ENCODE measurements around the gene KLK12.

The KLK12 gene

DNA sequence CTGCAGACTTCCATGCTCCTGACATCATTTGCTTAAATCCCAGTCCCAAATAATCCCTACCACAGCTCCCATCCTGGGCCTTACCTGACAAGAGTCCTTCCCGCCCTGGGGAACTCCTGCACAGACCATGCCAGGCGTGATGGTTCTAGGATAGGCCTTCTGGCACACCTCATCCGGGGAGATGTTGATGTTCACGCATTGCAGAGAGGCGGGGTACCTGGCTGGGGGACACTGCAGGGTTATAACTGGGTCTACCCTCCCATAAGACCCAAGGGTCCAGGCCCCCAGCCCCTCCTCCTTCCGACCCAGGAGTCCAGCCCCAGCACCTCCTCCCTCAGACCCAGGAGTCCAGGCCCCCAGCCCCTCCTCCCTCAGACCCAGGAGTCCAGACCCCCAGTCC is 43.9 kb upstream of the KLK12 start:
- Histone ChIP-seq H3K4me1 (ENCODE audit: insufficient read depth, insufficient read length) (no peaks in the 10 kb centered on the region), H3K4me3 (ENCODE audit: insufficient read length, low read depth) (no peak overlapping the region), H3K36me3 (ENCODE audit: insufficient read depth, insufficient read length, low read length) (no peaks in the 10 kb centered on the region), H3K27me3 (ENCODE audit: insufficient read depth, insufficient read length) (no peaks in the 10 kb centered on the region), H3K9ac (ENCODE audit: insufficient read length, low read depth) (no peak overlapping the region), H3K9me3 (ENCODE audit: insufficient read depth, low read length) (no peaks in the 10 kb centered on the region)
- DNase-seq (ENCODE audit: low read depth, low spot score), result no peak
- TF ChIP-seq YY1 (IDR thresholded peaks at IDR 0.05; ENCODE audit: insufficient read depth, insufficient read length), result no peak
- no peak for TF ChIP-seq ZNF274 (IDR thresholded peaks at IDR 0.05; ENCODE audit: low read depth, low read length)
- TF ChIP-seq SUZ12 (IDR thresholded peaks at IDR 0.05; ENCODE audit: extremely low read depth, insufficient read depth, insufficient read length), result no peak

GRCh38 chr19:51078104-51078503 is 43.3 kb upstream of the KLK12 start:
- H3K36me3 ChIP-seq (ENCODE audit: insufficient read depth, insufficient read length, low read length), result no peaks in the 10 kb centered on the region
- no peaks in the 10 kb centered on the region for H3K9me3 ChIP-seq (ENCODE audit: insufficient read depth, low read length)
- TF ChIP-seq SUZ12 (IDR thresholded peaks at IDR 0.05; ENCODE audit: extremely low read depth, insufficient read depth, insufficient read length) (no peak), YY1 (IDR thresholded peaks at IDR 0.05; ENCODE audit: insufficient read depth, insufficient read length) (no peak), ZNF274 (IDR thresholded peaks at IDR 0.05; ENCODE audit: low read depth, low read length) (no peak)
- no peaks in the 10 kb centered on the region for H3K4me1 ChIP-seq (ENCODE audit: insufficient read depth, insufficient read length)
- H3K9ac ChIP-seq (ENCODE audit: insufficient read length, low read depth), result no peak overlapping the region
- H3K4me3 ChIP-seq (ENCODE audit: insufficient read length, low read depth), result no peak overlapping the region
- no peaks in the 10 kb centered on the region for H3K27me3 ChIP-seq (ENCODE audit: insufficient read depth, insufficient read length)
- DNase-seq (ENCODE audit: low read depth, low spot score), result no peak

- H3K36me3 ChIP-seq (ENCODE audit: insufficient read depth, insufficient read length, low read length), result no peaks in the 10 kb centered on the region
- no peaks in the 10 kb centered on the region for H3K9me3 ChIP-seq (ENCODE audit: insufficient read depth, low read length)
- no peaks in the 10 kb centered on the region for H3K4me1 ChIP-seq (ENCODE audit: insufficient read depth, insufficient read length)
- H3K9ac ChIP-seq (ENCODE audit: insufficient read length, low read depth), result no peak overlapping the region
- no peak overlapping the region for H3K4me3 ChIP-seq (ENCODE audit: insufficient read length, low read depth)
- TF ChIP-seq ZNF274 (IDR thresholded peaks at IDR 0.05; ENCODE audit: low read depth, low read length) (no peak), SUZ12 (IDR thresholded peaks at IDR 0.05; ENCODE audit: extremely low read depth, insufficient read depth, insufficient read length) (no peak), YY1 (IDR thresholded peaks at IDR 0.05; ENCODE audit: insufficient read depth, insufficient read length) (no peak)
- no peak for DNase-seq (ENCODE audit: low read depth, low spot score)
- no peaks in the 10 kb centered on the region for H3K27me3 ChIP-seq (ENCODE audit: insufficient read depth, insufficient read length)
Measured at GRCh38 chr19:51076631-51077213, 41.9 kb upstream of the KLK12 start.

GRCh38 chr19:51075998-51076397 is 41.2 kb upstream of the KLK12 start:
- Histone ChIP-seq H3K9me3 (ENCODE audit: insufficient read depth, low read length) (no peaks in the 10 kb centered on the region), H3K9ac (ENCODE audit: insufficient read length, low read depth) (no peak overlapping the region), H3K36me3 (ENCODE audit: insufficient read depth, insufficient read length, low read length) (no peaks in the 10 kb centered on the region), H3K27me3 (ENCODE audit: insufficient read depth, insufficient read length) (no peaks in the 10 kb centered on the region), H3K4me3 (ENCODE audit: insufficient read length, low read depth) (no peak overlapping the region), H3K4me1 (ENCODE audit: insufficient read depth, insufficient read length) (no peaks in the 10 kb centered on the region)
- no peak for DNase-seq (ENCODE audit: low read depth, low spot score)
- TF ChIP-seq ZNF274 (IDR thresholded peaks at IDR 0.05; ENCODE audit: low read depth, low read length), result no peak
- no peak for TF ChIP-seq YY1 (IDR thresholded peaks at IDR 0.05; ENCODE audit: insufficient read depth, insufficient read length)
- no peak for TF ChIP-seq SUZ12 (IDR thresholded peaks at IDR 0.05; ENCODE audit: extremely low read depth, insufficient read depth, insufficient read length)

DNA sequence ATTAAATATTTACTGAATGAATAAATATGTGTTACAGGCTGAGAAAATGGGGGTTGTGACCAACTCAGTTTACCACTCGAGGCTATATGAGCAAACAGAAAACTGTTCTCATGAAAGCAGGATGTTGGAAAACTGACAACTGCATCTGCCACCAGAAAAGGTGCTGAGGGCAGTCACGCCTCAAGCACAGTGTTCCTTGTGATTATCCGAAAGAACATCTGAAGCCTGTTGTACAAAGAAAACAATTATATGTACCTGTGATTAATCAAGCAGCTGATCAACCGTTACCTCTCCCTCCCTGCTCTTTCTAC is 36.2 kb upstream of the KLK12 start:
- Histone ChIP-seq H3K9me3 (ENCODE audit: insufficient read depth, low read length) (no peaks in the 10 kb centered on the region), H3K27me3 (ENCODE audit: insufficient read depth, insufficient read length) (peaks cover 2% of the 10 kb centered on the region), H3K4me1 (ENCODE audit: insufficient read depth, insufficient read length) (no peaks in the 10 kb centered on the region), H3K36me3 (ENCODE audit: insufficient read depth, insufficient read length, low read length) (no peaks in the 10 kb centered on the region), H3K4me3 (ENCODE audit: insufficient read length, low read depth) (no peak overlapping the region), H3K9ac (ENCODE audit: insufficient read length, low read depth) (no peak overlapping the region)
- TF ChIP-seq ZNF274 (IDR thresholded peaks at IDR 0.05; ENCODE audit: low read depth, low read length) (no peak), SUZ12 (IDR thresholded peaks at IDR 0.05; ENCODE audit: extremely low read depth, insufficient read depth, insufficient read length) (no peak), YY1 (IDR thresholded peaks at IDR 0.05; ENCODE audit: insufficient read depth, insufficient read length) (no peak)
- no peak for DNase-seq (ENCODE audit: low read depth, low spot score)

DNA sequence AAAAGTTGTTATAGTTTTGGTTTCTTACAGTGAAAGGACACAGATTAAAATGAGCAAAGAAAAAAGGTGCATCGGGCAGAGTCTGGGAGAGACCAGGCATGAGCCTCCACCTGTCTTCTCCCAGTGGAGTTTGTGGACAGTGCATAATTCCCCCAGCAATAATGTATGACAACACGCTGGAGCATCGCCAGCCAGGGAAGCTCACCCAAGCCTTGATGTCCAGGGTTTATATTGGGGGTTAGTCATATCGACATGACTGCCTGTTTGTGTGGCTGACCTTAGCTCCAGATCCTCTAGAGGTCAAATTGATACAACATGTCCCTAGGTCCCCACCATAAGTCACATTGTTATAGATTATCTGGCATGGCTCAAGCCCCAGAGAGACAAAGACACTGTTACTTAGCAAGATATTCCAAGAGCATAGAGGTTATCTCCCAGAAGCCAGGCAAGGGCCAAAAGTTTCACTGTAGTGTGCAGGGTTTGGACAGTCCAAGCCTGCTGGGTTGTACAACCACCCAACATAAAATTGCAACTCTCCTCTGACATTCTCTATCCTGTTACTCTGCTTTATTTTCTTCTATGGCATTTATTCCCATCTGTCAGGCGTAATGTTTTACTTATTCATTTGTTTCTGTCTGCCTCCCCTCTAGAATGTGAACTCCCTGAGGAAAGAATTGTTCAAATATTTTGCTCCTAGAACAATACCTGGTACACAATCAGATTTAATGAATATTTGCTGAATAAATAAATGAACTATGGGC is 35.7 kb upstream of the KLK12 start:
- no peaks in the 10 kb centered on the region for H3K4me1 ChIP-seq (ENCODE audit: insufficient read depth, insufficient read length)
- H3K4me3 ChIP-seq (ENCODE audit: insufficient read length, low read depth), result no peak overlapping the region
- no peak for DNase-seq (ENCODE audit: low read depth, low spot score)
- no peaks in the 10 kb centered on the region for H3K36me3 ChIP-seq (ENCODE audit: insufficient read depth, insufficient read length, low read length)
- H3K27me3 ChIP-seq (ENCODE audit: insufficient read depth, insufficient read length), result peaks cover 6% of the 10 kb centered on the region
- TF ChIP-seq ZNF274 (IDR thresholded peaks at IDR 0.05; ENCODE audit: low read depth, low read length) (no peak), YY1 (IDR thresholded peaks at IDR 0.05; ENCODE audit: insufficient read depth, insufficient read length) (no peak), SUZ12 (IDR thresholded peaks at IDR 0.05; ENCODE audit: extremely low read depth, insufficient read depth, insufficient read length) (no peak)
- H3K9me3 ChIP-seq (ENCODE audit: insufficient read depth, low read length), result no peaks in the 10 kb centered on the region
- H3K9ac ChIP-seq (ENCODE audit: insufficient read length, low read depth), result no peak overlapping the region

GRCh38 chr19:51066393-51067186 is 31.8 kb upstream of the KLK12 start:
- Histone ChIP-seq H3K36me3 (ENCODE audit: insufficient read depth, insufficient read length, low read length) (no peaks in the 10 kb centered on the region), H3K9me3 (ENCODE audit: insufficient read depth, low read length) (no peaks in the 10 kb centered on the region), H3K27me3 (ENCODE audit: insufficient read depth, insufficient read length) (peaks cover 6% of the 10 kb centered on the region), H3K4me3 (ENCODE audit: insufficient read length, low read depth) (no peak overlapping the region), H3K4me1 (ENCODE audit: insufficient read depth, insufficient read length) (no peaks in the 10 kb centered on the region), H3K9ac (ENCODE audit: insufficient read length, low read depth) (no peak overlapping the region)
- TF ChIP-seq ZNF274 (IDR thresholded peaks at IDR 0.05; ENCODE audit: low read depth, low read length) (no peak), YY1 (IDR thresholded peaks at IDR 0.05; ENCODE audit: insufficient read depth, insufficient read length) (no peak), SUZ12 (IDR thresholded peaks at IDR 0.05; ENCODE audit: extremely low read depth, insufficient read depth, insufficient read length) (no peak)
- no peak for DNase-seq (ENCODE audit: low read depth, low spot score)

All from NT2/D1 (cell line).